Keratinocyte (primary cell): ENCODE results near the gene NPHP1.
"Not testable (repeated sequence)": the region's sequence is repeated elsewhere in the genome, so short reads cannot be mapped to it uniquely, and the experiment has no call there.

Experiments
- CTCF ChIP-seq, 3 experiments: IDR thresholded peaks in 1 of 3; conservative IDR thresholded peaks in 1 of 3; optimal IDR thresholded peaks in 1 of 3; 2 replicates in 2 of 3; 3 replicates in 1 of 3; pipeline versions ENCODE3 to v1.5.1; 2011; ENCODE audit warnings: low read length in 3 of 3, mild to moderate bottlenecking in 3 of 3, moderate library complexity in 2 of 3, control low read depth in 1 of 3, inconsistent platforms in 1 of 3; ENCODE audit not compliant: insufficient read depth in 2 of 3; ENCODE audit errors: extremely low read depth in 1 of 3
- EZH2 ChIP-seq: IDR thresholded peaks from one replicate; pipeline ENCODE4 v1.6.1; 2012; ENCODE audit warnings: inconsistent platforms, mild to moderate bottlenecking, low read length, moderate library complexity

- TF ChIP-seq CTCF (optimal IDR thresholded peaks at IDR 0.05 in 1 of 3, IDR thresholded peaks at IDR 0.05 in 1 of 3, conservative IDR thresholded peaks at IDR 0.05 in 1 of 3; ENCODE audit: extremely low read depth in 1 of 3, insufficient read depth in 2 of 3, low read length in 3 of 3); EZH2: not testable (repeated sequence)
Measured at GRCh38 chr2:110083162-110083561, 121.7 kb downstream of the NPHP1 start.
